Frontal cortex (tissue), 4 donors: ENCODE results near the gene NFS1. TPM values are rescaled to one million over a fixed set of nuclear protein-coding genes. Genes with fewer than 3 reads are reported as not detected.
"Not testable (repeated sequence)": the region's sequence is repeated elsewhere in the genome, so short reads cannot be mapped to it uniquely, and the experiment has no call there.

Experiments
- DNase-seq, 2 donors: peaks; one replicate each; pipeline ENCODE4 v3.0.0; 2012; ENCODE audit warnings: low spot score in 2 of 2
- FAIRE-seq: peaks from 2 replicates; lab custom pipeline; 2012; peaks lifted over from hg19 to GRCh38; lab: Jason Lieb, UNC
- total RNA-seq: library from RNA; depleted of rRNA; stranded (reverse); fragments of >200 nt; gene quantifications from one replicate; pipeline ENCODE4 v1.2.3, GENCODE V29; 2014
- donor health status: control.
- donor health status: control.
- donor health status: control.

NFS1 gene
- total RNA-seq, 1 donor from 2014 or later, result 23.6 TPM

GRCh38 chr20:35711588-35712209, 12.5 kb upstream of the NFS1 start:
- DNase-seq (no peak), FAIRE-seq (no peak)

- FAIRE-seq (no peak), DNase-seq (no peak)
Measured at GRCh38 chr20:35710884-35711587, 11.9 kb upstream of the NFS1 start.

GRCh38 chr20:35710039-35710438, 10.9 kb upstream of the NFS1 start:
- FAIRE-seq, result no peak
- no peak for DNase-seq

DNA sequence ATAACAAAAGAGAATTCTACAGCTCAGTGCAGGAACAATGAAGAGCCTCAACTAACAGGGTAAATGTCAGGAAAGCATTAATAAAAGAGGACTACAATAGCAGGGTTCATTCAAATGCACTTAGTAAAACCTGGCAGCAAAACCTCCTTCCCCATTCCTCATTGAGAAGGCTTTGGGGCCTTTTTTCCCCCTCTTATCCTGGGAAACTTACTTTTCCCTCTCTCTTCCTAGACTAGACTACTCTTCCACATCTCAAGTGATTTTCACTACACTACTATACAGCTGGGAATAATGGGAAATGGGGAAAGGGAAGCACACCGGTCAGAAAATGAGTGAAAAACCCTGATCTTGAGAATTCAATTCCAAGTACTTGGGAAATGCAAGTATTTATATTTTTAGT, 10.1 kb upstream of the NFS1 start:
- DNase-seq, result no peak
- no peak for FAIRE-seq

- FAIRE-seq (no peak), DNase-seq (no peak)
Measured at GRCh38 chr20:35708502-35708901, 9.3 kb upstream of the NFS1 start.

GRCh38 chr20:35706591-35707529, 7.7 kb upstream of the NFS1 start:
- not testable (repeated sequence) for FAIRE-seq, DNase-seq

DNA sequence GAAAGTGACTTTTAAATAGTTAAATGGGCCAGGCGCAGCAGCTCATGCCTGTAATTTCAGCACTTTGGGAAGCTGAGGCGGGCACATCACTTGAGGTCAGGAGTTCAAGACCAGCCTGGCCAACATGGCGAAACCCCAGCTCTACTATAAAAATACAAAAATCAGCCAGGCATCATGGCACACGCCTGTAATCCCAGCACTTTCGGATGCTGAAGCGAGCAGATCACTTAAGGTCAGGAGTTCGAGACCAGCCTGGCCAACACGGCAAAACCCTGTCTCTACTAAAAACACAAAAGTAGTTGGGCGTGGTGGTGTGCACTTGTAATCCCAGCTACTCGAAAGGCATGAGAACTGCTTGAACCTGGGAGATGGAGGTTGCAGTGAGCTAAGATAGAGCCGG, 6.7 kb upstream of the NFS1 start:
- not testable (repeated sequence) for DNase-seq, FAIRE-seq

- FAIRE-seq, result no peak
- no peak for DNase-seq
Measured at GRCh38 chr20:35704514-35705261, 5.5 kb upstream of the NFS1 start.

DNA sequence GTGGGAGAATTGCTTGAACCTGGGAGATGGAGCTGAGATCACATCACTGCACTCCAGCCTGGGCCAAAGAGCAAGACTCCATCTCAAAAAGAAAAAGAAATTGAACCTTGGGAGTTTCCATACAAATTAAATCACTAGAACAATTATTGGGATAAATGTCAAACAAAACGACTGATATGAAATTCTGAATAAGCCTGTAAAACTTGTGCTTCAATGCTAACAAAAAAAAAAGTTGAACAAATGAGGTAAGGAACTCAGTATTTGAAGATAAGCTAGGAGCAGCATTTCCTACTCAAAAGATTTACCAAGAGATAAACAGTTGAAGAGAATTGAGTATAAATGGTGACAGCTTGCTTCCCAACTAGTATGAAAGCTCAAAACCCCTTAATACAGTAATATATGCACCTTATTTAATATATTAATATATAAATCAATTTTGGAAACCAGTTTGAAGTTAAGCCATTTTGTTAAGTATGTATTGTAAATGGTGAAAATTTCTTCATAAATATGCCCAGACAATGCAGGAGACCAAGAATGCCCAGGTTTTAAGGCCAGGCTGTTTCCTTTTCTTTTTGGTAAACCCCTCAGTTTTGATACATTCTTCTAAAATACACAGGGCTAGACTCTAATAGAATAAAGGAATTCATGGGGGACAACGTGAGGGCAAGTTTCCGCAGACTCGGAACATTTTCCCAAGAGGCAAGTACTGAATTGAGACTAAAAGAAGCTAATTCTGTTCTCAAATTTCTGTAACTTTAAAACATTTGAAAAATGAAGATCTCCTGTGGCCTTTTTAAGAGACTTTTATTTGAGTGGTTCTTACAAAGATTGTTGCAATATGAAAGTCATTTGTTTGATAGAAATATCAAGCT, 3.9 kb upstream of the NFS1 start:
- FAIRE-seq, result no peak
- DNase-seq, result no peak

- FAIRE-seq, result no peak
- DNase-seq, result no peak
Measured at GRCh38 chr20:35702051-35702823, 3.1 kb upstream of the NFS1 start.

DNA sequence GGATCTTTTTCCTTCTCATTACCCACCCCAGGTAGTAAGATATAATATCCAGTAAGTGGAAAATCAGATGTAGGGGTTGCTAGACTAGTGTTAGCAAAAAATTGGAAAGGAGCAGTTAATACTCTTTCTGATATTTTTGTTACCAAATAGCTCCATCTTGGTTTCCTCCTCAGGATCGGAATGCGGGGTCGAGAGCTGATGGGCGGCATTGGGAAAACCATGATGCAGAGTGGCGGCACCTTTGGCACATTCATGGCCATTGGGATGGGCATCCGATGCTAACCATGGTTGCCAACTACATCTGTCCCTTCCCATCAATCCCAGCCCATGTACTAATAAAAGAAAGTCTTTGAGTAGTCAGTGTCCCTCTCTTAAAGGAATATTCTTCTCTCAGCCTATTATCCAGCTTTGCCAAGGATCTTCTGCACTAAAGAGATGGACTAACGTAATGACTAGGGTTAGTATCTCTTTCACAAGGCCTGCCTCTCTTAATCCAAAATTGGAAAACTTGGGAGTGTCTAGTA, 1.5 kb upstream of the NFS1 start:
- no peak for FAIRE-seq
- DNase-seq, result no peak

- no peak for DNase-seq
- no peak for FAIRE-seq
Measured at GRCh38 chr20:35699957-35700624, 939 bp upstream of the NFS1 start.

GRCh38 chr20:35698298-35699126, 640 bp downstream of the NFS1 start:
- no peak for DNase-seq

GRCh38 chr20:35697696-35698297, 1.4 kb downstream of the NFS1 start:
- FAIRE-seq (no peak), DNase-seq (no peak)

More at GRCh38 chr20:35698298-35699126, 640 bp downstream of the NFS1 start:
- FAIRE-seq, result no peak

DNA sequence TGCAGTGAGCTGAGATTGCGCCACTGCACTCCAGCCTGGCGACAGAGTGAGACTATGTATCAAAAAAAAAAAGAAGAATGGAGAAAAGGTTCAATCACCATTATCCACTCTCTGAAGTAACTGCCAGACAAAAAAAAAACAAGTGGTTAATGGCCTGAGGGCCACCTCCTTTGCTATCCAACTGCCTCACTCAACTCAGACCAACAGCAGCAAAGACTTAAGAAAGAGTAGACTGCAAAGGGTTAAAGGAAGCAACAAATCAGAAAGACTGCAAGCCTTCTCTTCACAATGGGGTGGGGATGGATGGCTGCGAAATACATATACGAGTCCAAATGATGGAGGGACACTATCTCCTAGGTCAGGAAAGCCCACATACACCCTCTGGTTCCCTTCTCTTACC, 3.2 kb downstream of the NFS1 start:
- no peak for DNase-seq
- FAIRE-seq, result no peak

DNA sequence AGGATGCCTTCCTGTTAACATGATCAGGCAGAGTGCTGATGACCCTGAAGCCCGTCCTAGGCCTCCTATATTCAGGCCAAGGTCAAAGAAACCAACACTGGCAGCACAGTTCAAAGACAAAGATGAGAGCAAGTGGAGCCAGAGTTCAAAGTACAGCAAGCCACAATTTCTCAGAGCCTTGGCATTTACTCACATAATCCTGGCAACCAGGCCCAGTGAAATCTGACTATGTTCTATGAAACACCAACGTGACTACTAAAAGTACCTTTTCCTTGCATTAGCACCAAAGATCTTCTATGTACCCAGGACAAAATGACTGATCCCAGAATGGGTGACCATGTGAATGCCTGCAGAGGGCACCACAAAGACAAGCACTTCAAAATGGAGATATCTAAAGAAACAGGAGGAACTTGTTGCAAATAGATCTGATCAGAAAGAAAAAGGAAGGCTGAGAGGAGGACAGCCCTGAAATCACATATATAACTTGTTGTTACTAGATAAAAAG, 3.9 kb downstream of the NFS1 start:
- DNase-seq (no peak), FAIRE-seq (no peak)
